GM12878 (cell line): ENCODE measurements around the gene MAPKBP1. TPM values are rescaled to one million over a fixed set of nuclear protein-coding genes. Genes with fewer than 3 reads are reported as not detected.

Experiments
- ATF3 ChIP-seq: IDR thresholded peaks from 2 replicates; pipeline ENCODE4 v1.6.1; 2011; ENCODE audit warnings: low read depth, mild to moderate bottlenecking, low read length, moderate library complexity, borderline replicate concordance; ENCODE audit errors: extremely low read depth
- BHLHE40 ChIP-seq, 2 experiments: fragments of 450-650 bp in 1 of 2; IDR thresholded peaks; 2 replicates each; pipeline ENCODE4 v1.6.1; 2011 to 2017; ENCODE audit warnings: low read depth in 2 of 2, borderline replicate concordance in 1 of 2, improper control_type of control experiment in 1 of 2, low read length in 1 of 2, mild to moderate bottlenecking in 1 of 2
- CBX3 ChIP-seq: fragments of 200-600 bp; sonication (generic); IDR thresholded peaks from 2 replicates; pipeline ENCODE4 v1.6.1; 2016; ENCODE audit warnings: low read depth, borderline replicate concordance
- CBX5 ChIP-seq: sonication (generic); IDR thresholded peaks from 2 replicates; pipeline ENCODE4 v1.6.1; 2016; ENCODE audit warnings: low read depth, moderate library complexity, mild to moderate bottlenecking, inconsistent platforms
- CHD1 ChIP-seq: IDR thresholded peaks from 2 replicates; pipeline ENCODE4 v1.6.1; 2012; ENCODE audit warnings: low read depth, low read length, improper control_type of control experiment
- CHD2 ChIP-seq: IDR thresholded peaks from 2 replicates; pipeline ENCODE4 v1.6.1; 2011; ENCODE audit warnings: low read depth, low read length, improper control_type of control experiment, borderline replicate concordance
- E2F4 ChIP-seq: IDR thresholded peaks from 2 replicates; pipeline ENCODE4 v1.6.1; 2012; ENCODE audit warnings: low read depth, low read length, improper control_type of control experiment
- E2F8 ChIP-seq: fragments of 450-650 bp; IDR thresholded peaks from 2 replicates; pipeline ENCODE4 v1.6.1; 2018; ENCODE audit warnings: mild to moderate bottlenecking, low read depth, moderate library complexity; ENCODE audit not compliant: partially characterized antibody
- GABPA ChIP-seq: IDR thresholded peaks from 2 replicates; pipeline ENCODE4 v1.6.1; 2014; ENCODE audit warnings: antibody characterized with exemption, low read depth, mild to moderate bottlenecking, inconsistent platforms
- GATAD2B ChIP-seq: fragments of 450-650 bp; conservative IDR thresholded peaks from 2 replicates; pipeline ENCODE4 v1.6.1; 2017; ENCODE audit warnings: low read depth, mild to moderate bottlenecking, moderate library complexity
- HDAC6 ChIP-seq: fragments of 200-600 bp; sonication (generic); IDR thresholded peaks from one replicate; pipeline ENCODE4 v1.8.0; 2017; ENCODE audit warnings: antibody characterized with exemption; ENCODE audit not compliant: unreplicated experiment
- MTA2 ChIP-seq: fragments of 450-650 bp; IDR thresholded peaks from 2 replicates; pipeline ENCODE4 v1.6.1; 2016; ENCODE audit warnings: low read depth, mild to moderate bottlenecking, moderate library complexity
- MXI1 ChIP-seq: fragments of 150-350 bp; IDR thresholded peaks from 2 replicates; pipeline ENCODE4 v1.6.1; 2011; ENCODE audit warnings: low read depth, mild to moderate bottlenecking, inconsistent platforms, low read length, improper control_type of control experiment
- NR2C1 ChIP-seq: fragments of 450-650 bp; IDR thresholded peaks from 2 replicates; pipeline ENCODE4 v1.6.1; 2017; ENCODE audit warnings: antibody characterized with exemption, mild to moderate bottlenecking, moderate library complexity
- NRF1 ChIP-seq: conservative IDR thresholded peaks from 2 replicates; pipeline ENCODE4 v1.6.1; 2011; ENCODE audit warnings: mild to moderate bottlenecking, low read depth, low read length, improper control_type of control experiment
- PML ChIP-seq: IDR thresholded peaks from 2 replicates; pipeline ENCODE4 v1.6.1; 2012; ENCODE audit warnings: low read length, inconsistent platforms
- RB1 ChIP-seq: fragments of 450-650 bp; formaldehyde crosslinking; IDR thresholded peaks from 2 replicates; pipeline ENCODE4 v1.6.1; 2017; ENCODE audit warnings: mild to moderate bottlenecking, borderline replicate concordance
- RELB ChIP-seq: fragments of 450-650 bp; IDR thresholded peaks from 2 replicates; pipeline ENCODE4 v1.6.1; 2017; ENCODE audit warnings: low read depth, mild to moderate bottlenecking, moderate library complexity
- SIN3A ChIP-seq: IDR thresholded peaks from 2 replicates; pipeline ENCODE4 v1.6.1; 2012; ENCODE audit warnings: low read depth, low read length, improper control_type of control experiment
- SPI1 ChIP-seq: IDR thresholded peaks from 2 replicates; pipeline ENCODE4 v1.6.1; 2011; ENCODE audit warnings: low read depth, mild to moderate bottlenecking, low read length, moderate library complexity, borderline replicate concordance; ENCODE audit not compliant: insufficient read depth
- SRF ChIP-seq, 2 experiments: IDR thresholded peaks; 2 replicates each; pipeline ENCODE4 v1.6.1; 2011; ENCODE audit warnings: low read depth in 2 of 2, low read length in 2 of 2, mild to moderate bottlenecking in 1 of 2, moderate library complexity in 1 of 2
- STAT1 ChIP-seq: fragments of 450-650 bp; conservative IDR thresholded peaks from 2 replicates; pipeline ENCODE4 v1.6.1; 2014; ENCODE audit warnings: antibody characterized with exemption, mild to moderate bottlenecking
- YBX1 ChIP-seq: fragments of 450-650 bp; IDR thresholded peaks from 2 replicates; pipeline ENCODE4 v1.6.1; 2016; ENCODE audit warnings: antibody characterized with exemption
- ZNF207 ChIP-seq: fragments of 450-650 bp; IDR thresholded peaks from 2 replicates; pipeline ENCODE4 v1.6.1; 2014; ENCODE audit warnings: antibody characterized with exemption, mild to moderate bottlenecking, borderline replicate concordance
- ZSCAN29 ChIP-seq: fragments of 450-650 bp; IDR thresholded peaks from 2 replicates; pipeline ENCODE4 v1.6.1; 2017; ENCODE audit warnings: mild to moderate bottlenecking, moderate library complexity
- polyA plus RNA-seq, 11 experiments: library from polyadenylated mRNA; depleted of rRNA in 4 of 11; unstranded in 6 of 11; stranded (reverse) in 5 of 11; fragments of >200 nt; fragmentation: Nextera tagmentation in 4 of 11; fragmentation: Illumina TruSeq in 1 of 11; extraction: Ambion mirVana in 4 of 11; extraction: Trizol in 1 of 11; gene quantifications; 1 replicate in 1 of 11; 2 replicates in 10 of 11; pipeline versions ENCODE4 v1.2.1 to v1.2.3, GENCODE V29; 2011 to 2016; ENCODE audit warnings: inconsistent platforms in 2 of 11, missing spikeins in 2 of 11, low read depth in 1 of 11
- total RNA-seq, 4 experiments: library from RNA; depleted of rRNA in 3 of 4; stranded (reverse); fragments of >200 nt in 3 of 4; fragmentation: Illumina TruSeq in 1 of 4; extraction: Trizol in 1 of 4; gene quantifications; 2 replicates each; pipeline versions ENCODE4 v1.2.1 to v1.2.3, GENCODE V29; 2013 to 2021

MAPKBP1 gene
- total and polyA plus RNA-seq, 10 of the 15 experiments (the other 5 are each of a cell fraction or from before 2014, with no cell fraction given) = 0.44 to 19.0 (median 7.3) TPM

GRCh38 chr15:41827880-41828806, 53.9 kb downstream of the MAPKBP1 start, which contains the start of gene JMJD7 (continued):
- 0 out of 2 replicates have a peak, but pooled peaks have one; percentile 37 for TF ChIP-seq RELB
- peak; percentile 26; the same call in 1 of the 2 replicates for TF ChIP-seq MTA2
- TF ChIP-seq SRF (IDR thresholded peaks at IDR 0.05; ENCODE audit: low read depth in 2 of 2, low read length in 2 of 2) = no peak
- TF ChIP-seq SPI1 = no peak
- TF ChIP-seq STAT1 = no peak
- no peak for TF ChIP-seq GABPA
- peak; percentile 30; the same call in 1 of the 2 replicates for TF ChIP-seq MXI1
- TF ChIP-seq SIN3A = no peak
- no peak for TF ChIP-seq YBX1
- TF ChIP-seq E2F4 = no peak
- no peak for TF ChIP-seq HDAC6
- TF ChIP-seq GATAD2B = peak; percentile 83
- peak; percentile 19; the same call in 1 of the 2 replicates for TF ChIP-seq RB1
- no peak for TF ChIP-seq ATF3
- no peak for TF ChIP-seq E2F8
- no peak for TF ChIP-seq CHD1
- TF ChIP-seq NR2C1 = no peak
- no peak for TF ChIP-seq CBX3
- no peak for TF ChIP-seq CHD2
- TF ChIP-seq BHLHE40 (IDR thresholded peaks at IDR 0.05; ENCODE audit: borderline replicate concordance in 1 of 2, low read depth in 2 of 2, low read length in 1 of 2) = peak in 1 of 2 experiments; percentile 58; a peak in 1 of 4 replicates
- TF ChIP-seq CBX5 = no peak
- no peak for TF ChIP-seq ZNF207
- TF ChIP-seq ZSCAN29 = no peak
- no peak for TF ChIP-seq NRF1
- no peak for TF ChIP-seq PML
